Measurements from ENCODE around the gene DDX25.

The DDX25 gene

DNA sequence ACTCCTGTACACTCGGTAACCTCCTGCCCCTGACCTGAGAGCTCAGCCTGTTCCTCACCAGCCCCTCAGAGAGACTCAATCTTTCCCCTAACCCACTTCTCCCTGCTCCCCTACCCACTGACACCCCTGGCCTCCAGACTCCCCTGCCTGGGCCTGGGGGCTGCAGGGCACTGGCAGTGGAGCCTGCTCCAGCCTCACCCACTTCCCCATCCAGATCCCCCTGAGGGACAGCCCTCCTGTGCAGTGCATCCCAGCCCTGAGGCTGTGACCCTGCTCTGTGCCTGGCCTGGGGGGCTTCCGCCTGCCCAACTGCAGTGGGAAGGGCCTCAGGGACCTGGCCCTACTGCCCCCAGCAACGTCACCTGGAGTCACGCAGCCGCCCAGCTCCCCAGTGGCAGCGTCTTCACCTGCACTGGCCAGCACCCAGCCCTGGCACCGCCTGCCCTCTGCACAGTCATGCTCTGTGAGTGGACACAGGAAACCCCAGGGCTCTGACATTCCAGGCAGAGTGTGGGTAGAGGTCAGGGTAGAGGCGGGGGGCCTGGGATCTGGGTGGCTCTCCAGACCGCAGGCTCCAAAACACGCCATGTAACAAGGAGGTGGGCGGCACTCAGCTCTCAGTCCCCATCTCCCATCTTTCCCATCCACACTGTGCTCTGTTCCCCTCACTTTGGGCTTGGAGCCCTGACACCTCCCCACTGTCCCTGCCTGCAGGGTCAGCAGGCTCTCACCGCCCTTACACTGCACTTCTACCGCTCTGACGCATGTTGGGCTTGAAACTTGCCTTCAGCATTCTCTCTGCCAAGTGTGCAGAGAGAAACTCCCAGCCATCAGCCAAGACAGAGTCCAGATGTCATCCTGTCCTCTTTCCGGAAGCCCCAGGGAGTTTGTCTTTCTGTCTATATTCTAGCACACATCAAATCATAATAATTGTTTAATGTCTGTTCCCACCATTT, 46.7 kb downstream of the DDX25 start:
- no peak for DNase-seq (ENCODE audit: low read depth in 2 of 2)

GRCh38 chr11:125951731-125952130, 47.4 kb downstream of the DDX25 start:
- DNase-seq (ENCODE audit: low read depth in 2 of 2), result no peak

DNA sequence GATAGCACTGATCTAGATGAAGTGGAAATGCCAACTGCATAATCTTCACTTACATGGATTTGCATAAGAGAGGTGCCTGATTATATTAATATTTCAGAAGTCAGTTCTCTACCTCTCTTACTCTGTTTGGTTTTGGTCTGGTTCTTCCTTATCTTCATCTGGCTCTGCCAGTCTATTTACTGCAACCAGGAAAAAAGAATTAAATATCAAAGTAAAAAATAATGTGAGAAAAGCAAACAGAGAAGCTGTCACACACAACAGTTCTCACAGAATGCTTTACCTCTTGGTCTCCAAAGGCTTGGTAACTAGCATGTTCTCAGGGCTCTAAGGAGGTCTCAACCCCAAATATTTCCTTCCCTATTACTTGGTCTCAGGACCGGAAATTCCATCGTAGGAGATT, 48.3 kb downstream of the DDX25 start:
- no peak for DNase-seq (ENCODE audit: low read depth in 2 of 2)

DNA sequence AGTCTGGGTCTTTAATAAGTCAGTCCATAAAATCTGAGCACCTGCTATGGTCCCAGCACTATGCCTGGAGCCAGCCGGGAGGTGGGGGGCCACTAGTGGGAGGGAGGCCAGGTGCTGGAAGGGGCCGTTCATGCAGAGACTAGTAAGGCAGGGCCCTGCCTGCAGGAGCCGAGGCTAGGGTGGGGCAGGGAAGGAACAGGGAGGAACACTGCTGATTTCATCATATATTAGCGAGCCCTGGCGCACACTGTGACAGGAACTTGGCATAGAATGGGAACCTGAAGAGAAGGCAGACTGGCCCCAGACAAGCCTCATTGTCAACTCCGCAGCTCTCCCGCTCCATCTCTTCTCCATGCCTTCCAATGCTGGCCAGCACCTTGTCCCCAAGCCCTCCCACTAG, 48.7 kb downstream of the DDX25 start:
- no peak for DNase-seq (ENCODE audit: low read depth in 2 of 2)

DNA sequence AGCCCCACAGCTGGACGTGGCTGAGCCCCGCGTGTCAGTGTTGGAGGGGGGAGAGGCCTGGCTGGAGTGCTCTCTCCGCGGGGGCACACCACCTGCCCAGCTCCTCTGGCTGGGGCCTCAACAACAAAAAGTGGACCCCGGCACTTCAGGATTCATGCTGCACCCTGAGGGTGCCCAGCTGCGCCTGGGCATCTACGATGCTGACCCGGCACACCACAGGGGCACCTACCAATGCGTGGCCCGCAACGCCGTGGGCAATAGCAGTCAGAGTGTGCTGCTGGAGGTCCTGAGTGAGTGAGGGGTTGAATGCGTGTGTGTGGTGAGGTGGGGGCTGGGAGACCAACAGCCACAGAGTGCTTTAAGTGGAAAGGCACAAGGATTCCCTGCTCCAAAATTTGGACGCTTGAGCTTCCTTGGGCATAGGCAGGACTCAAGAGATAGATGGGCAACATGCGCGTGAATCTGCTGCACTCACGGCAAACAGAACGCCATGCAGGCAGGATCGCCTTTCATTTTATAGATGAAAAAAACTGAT, 49.2 kb downstream of the DDX25 start:
- DNase-seq (ENCODE audit: low read depth in 2 of 2), result no peak

GRCh38 chr11:125954123-125954944, 50.0 kb downstream of the DDX25 start:
- no peak for DNase-seq (ENCODE audit: low read depth in 2 of 2)

GRCh38 chr11:125954945-125955640, 50.8 kb downstream of the DDX25 start:
- DNase-seq (ENCODE audit: low read depth in 2 of 2), result no peak

DNA sequence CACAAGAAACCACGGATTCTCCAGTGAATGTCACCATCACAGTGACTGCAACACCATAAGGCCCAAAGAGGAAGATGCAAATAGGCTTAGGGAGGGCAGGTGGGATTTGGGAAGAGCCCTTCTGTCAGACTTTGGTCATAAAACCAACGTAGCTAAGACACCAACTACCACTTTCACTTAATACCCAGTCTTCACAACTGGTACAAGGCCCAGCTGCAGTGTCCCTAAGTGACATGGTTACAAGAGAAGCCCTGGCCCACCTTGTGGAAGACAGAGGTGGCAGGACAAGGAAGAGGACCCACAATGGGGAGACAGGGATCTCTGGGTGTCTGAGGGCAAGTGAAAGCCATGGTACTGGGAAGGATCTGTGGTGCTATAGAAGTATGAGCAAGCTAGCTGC, 51.5 kb downstream of the DDX25 start:
- DNase-seq (ENCODE audit: low read depth in 2 of 2), result no peak

DNA sequence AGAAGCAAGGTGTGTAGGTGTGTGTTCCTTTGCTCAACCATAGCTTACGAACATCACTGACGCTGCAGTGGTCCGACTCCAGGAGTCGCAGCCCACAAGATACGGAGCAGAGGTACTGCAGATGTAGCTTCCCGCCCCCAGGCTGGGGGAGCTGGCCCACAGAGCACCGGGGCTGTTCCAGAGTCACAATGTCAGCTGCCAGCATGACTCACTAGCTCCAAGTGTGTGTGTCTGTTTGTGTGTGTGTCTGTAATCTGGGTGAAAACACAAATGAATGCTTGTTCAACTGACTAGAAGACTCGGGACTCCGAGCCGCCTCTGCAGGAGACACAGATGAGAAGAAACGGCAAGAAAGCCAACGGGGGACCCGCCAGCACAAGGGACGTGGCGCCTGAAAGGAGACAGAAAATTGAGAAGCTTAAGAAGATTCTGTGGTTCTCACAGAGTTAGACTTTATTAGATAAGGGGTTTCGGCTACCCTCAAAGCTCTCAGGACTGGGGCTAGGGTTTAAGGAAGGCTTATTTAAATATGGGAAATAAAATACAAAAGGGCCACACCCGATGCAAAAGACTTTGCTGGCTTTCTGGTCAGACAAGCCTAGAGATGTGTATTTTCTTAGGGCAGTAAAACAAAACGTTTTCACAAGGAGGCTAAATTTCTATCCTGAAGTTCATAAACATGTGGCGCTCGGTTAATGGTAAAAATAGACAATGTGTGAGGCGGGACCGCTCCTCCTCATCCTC, 52.3 kb downstream of the DDX25 start:
- no peak for DNase-seq (ENCODE audit: low read depth in 2 of 2)

DNA sequence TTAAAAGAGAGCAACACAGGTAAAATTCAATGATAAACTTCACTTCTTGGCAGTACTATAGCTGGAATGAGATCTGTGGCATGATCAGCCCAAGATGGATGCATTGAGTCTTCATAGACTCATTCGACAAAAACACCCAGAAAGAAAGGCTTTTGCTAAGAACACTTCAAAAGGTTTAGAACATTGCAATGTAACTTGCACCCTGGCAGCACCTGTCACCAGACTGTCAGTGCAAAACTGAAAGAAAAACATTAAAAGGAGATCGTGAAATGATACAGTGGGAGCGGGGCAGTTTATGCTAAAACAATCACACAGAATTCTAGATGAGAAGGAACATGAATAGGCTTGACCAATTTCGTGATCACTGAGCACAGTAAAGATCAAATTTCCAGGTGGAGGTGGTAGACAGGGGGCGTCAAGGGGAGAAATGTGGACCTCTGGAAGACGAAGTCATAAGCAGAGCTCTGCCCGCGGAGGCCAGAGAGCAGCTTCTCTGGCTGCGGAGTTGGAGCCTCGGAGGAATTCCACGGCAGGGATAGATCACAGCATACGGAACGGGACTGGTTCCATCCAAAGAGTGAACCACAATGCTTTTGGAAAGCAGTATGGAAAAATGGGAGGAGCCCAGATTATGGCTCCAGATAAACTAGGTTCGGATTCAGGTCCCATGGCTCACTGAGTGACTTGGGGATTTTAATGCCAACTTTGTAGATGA, 53.5 kb downstream of the DDX25 start:
- DNase-seq (ENCODE audit: low read depth in 2 of 2), result no peak

GRCh38 chr11:125958872-125959400, 54.6 kb downstream of the DDX25 start:
- no peak for DNase-seq (ENCODE audit: low read depth in 2 of 2)

GRCh38 chr11:125959511-125959910, 55.2 kb downstream of the DDX25 start:
- DNase-seq (ENCODE audit: low read depth in 2 of 2), result no peak

DNA sequence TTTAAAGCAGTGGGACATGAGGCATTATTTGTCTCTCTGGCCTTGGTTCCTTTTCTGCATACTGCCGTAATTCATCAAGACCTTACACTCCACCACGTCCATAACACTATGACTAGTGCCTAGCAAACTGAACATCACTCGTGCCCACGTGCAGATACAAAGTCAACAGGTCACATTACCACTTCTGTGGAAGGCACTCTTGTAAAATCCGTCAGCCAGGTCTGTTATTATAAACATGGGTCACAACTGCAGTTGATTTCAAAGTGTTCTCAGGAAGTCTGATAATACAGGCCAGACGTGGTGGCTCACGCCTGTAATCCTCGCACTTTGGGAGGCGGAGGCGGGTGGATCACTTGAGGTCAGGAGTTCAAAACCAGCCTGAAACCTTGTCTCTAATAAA, 55.6 kb downstream of the DDX25 start:
- no peak for DNase-seq (ENCODE audit: low read depth in 2 of 2)

GRCh38 chr11:125960771-125961170, 56.5 kb downstream of the DDX25 start:
- DNase-seq (ENCODE audit: low read depth in 2 of 2), result no peak

- no peak for DNase-seq (ENCODE audit: low read depth in 2 of 2)
These were observed 63.2 kb downstream of the DDX25 start for GRCh38 chr11:125967515-125967914.

DNA sequence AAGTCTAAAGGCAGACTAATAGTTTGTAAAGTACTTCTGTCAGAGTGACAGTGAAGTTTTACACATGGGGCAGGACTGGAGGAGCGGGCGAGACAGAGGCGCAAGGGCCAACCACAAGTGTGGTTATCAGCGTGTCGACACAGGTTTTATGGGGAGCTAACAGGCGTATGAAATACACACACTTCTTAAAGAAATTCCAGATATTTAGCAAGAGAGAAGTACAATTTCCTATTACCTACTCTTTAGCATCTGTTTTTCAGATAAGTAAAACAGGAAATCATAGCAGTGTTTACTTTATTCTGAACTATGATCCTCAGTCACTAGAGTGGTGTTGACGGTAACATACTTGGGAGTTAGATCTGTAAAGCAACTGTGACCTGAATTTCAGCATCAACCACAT, 64.0 kb downstream of the DDX25 start:
- DNase-seq (ENCODE audit: low read depth in 2 of 2), result no peak

- DNase-seq (ENCODE audit: low read depth in 2 of 2), result no peak
These were observed 67.3 kb downstream of the DDX25 start for GRCh38 chr11:125971618-125972017.

GRCh38 chr11:125974284-125974683, 70.0 kb downstream of the DDX25 start:
- DNase-seq (ENCODE audit: low read depth in 2 of 2), result no peak

DNA sequence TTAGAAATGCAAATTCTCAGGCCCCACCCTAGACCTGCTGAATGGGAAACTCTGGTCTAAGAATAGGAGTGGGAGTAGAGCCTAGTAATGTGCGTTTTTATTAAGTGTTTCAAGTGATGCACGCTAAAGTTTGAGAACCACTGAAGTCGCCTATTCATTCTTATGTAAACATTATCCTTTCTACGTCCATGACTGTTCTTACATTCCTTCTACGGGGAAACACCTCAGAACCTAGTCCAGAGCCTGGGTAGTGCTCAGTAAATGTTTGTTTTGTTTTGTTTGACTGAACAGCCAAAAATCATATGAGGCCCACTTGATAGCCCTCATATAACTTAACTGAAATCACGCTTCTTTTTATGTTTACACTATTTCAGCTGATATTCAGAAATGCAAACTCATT, 71.3 kb downstream of the DDX25 start:
- DNase-seq (ENCODE audit: low read depth in 2 of 2), result no peak

DNA sequence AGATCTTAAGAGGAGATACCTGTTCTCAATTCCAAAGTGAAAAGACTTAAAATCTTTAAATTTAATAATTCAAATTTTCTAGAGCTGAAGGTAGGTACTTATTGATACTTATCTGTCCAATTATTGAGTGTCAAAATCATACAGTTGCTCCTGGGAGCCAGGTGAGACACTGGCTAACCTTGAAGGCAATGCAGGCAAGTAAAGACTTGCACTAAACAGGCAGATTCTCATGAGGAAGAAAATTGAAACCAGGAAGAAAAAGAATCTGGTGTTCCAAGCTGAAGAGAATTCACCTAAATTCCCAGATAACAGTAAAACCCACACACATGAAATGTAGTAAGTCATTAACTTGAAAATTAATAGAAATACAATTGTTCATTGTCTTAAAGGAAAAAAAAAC, 71.8 kb downstream of the DDX25 start:
- no peak for DNase-seq (ENCODE audit: low read depth in 2 of 2)

All from stimulated activated CD8-positive, alpha-beta memory T cell treated with anti-CD3 and anti-CD28 coated beads, Interleukin-2, amount 100 ng/mL, for 1 hour (primary cell).